HL-60 (cell line): ENCODE data around the gene RUNX3.

Experiments
- DNase-seq, 2 experiments: peaks; one replicate each; pipeline ENCODE4 v3.0.0-alpha.2; 2010 to 2020; ENCODE audit warnings: low read depth in 1 of 2, low spot score in 1 of 2
- H3K27ac ChIP-seq: fragments of 250-450 bp; sonication (Bioruptor Pico); replicated peaks from 2 replicates; pipeline ENCODE4 v1.5.1; 2020; ENCODE audit warnings: mild to moderate bottlenecking, moderate library complexity
- H3K27me3 ChIP-seq: fragments of 250-450 bp; sonication (Bioruptor Pico); 2 replicates; pipeline ENCODE4 v1.5.1; 2021; ENCODE audit warnings: mild to moderate bottlenecking, moderate library complexity; ENCODE audit not compliant: insufficient read depth, poor library complexity, severe bottlenecking
- H3K4me3 ChIP-seq: replicated peaks from 2 replicates; pipeline ENCODE4 v1.5.1; 2011; ENCODE audit warnings: mild to moderate bottlenecking, control low read depth, low read length; ENCODE audit not compliant: insufficient read depth
- GABPA ChIP-seq: IDR thresholded peaks from 2 replicates; pipeline ENCODE4 v1.6.1; 2012; ENCODE audit warnings: low read depth
- POLR2AphosphoS5 ChIP-seq: IDR thresholded peaks from 2 replicates; pipeline ENCODE4 v1.6.1; 2012; ENCODE audit warnings: low read depth
- SPI1 ChIP-seq: IDR thresholded peaks from 2 replicates; pipeline ENCODE4 v1.6.1; 2012; ENCODE audit warnings: low read depth, mild to moderate bottlenecking, borderline replicate concordance
- TF ChIP-seq, protein P1 (sequence below): IDR thresholded peaks from one replicate; pipeline ENCODE4 v1.5.1; 2011; ENCODE audit warnings: low read length, control low read depth, inconsistent platforms; ENCODE audit not compliant: insufficient read depth
- TF ChIP-seq, protein P2 (sequence below): IDR thresholded peaks from 2 replicates; pipeline ENCODE4 v1.6.1; 2012; ENCODE audit warnings: low read depth; ENCODE audit not compliant: insufficient replicate concordance

RUNX3 gene

DNA sequence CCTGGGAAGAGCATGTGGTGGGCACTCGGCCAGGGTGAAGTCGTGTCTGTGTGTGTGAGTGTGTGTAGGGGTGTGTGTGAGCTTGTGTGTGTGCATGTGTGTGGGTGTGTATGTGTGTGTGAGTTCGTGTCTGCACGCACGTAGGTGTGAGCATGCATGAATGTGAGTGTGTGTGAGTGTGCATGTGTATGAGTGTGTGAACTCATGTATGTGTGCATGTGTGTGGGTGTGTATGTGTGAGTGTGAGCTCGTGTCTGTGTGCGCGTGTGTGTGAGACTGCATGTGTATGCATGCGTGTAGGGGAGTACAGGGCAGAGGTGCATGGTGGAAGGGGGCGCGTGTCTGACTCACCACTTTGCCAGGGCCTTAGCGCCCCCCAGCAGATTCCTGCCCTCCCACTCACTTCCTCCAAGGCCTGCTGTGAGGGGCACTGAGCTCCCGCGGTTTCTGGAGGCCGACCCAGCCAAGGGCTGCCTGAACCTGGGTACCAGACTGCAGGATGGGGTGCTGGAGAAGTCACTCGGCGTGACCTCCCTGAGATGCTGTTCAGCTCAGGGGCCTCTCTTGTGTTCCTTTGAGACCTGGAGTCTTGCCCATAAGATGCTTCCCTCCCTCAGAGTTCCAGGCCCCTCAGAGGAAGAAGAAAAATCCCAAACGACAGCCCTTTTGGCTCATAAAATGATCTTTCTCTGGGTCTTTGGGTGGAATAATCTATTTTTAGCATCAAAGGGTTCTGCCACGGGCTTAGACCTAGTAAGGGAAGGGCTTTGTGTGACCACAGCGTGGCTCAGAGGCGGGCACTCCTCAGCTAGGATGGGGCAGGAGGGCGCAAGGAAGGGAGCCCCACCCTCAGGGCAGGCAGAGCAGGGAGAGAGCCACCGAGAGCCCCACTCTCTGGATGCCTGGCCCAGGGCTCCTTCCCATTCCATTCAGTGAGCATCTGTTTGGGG is 41.1 kb upstream of the RUNX3 start:
- Histone ChIP-seq H3K4me3 (no peak overlapping the region), H3K27ac (no peak overlapping the region), H3K27me3 (no peaks in the 10 kb centered on the region)
- no peak for DNase-seq
- TF ChIP-seq POLR2AphosphoS5 (no peak), SPI1 (no peak), GABPA (no peak)
- TF ChIP-seq, protein P1, sequence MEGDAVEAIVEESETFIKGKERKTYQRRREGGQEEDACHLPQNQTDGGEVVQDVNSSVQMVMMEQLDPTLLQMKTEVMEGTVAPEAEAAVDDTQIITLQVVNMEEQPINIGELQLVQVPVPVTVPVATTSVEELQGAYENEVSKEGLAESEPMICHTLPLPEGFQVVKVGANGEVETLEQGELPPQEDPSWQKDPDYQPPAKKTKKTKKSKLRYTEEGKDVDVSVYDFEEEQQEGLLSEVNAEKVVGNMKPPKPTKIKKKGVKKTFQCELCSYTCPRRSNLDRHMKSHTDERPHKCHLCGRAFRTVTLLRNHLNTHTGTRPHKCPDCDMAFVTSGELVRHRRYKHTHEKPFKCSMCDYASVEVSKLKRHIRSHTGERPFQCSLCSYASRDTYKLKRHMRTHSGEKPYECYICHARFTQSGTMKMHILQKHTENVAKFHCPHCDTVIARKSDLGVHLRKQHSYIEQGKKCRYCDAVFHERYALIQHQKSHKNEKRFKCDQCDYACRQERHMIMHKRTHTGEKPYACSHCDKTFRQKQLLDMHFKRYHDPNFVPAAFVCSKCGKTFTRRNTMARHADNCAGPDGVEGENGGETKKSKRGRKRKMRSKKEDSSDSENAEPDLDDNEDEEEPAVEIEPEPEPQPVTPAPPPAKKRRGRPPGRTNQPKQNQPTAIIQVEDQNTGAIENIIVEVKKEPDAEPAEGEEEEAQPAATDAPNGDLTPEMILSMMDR: no peak
- TF ChIP-seq, protein P2, sequence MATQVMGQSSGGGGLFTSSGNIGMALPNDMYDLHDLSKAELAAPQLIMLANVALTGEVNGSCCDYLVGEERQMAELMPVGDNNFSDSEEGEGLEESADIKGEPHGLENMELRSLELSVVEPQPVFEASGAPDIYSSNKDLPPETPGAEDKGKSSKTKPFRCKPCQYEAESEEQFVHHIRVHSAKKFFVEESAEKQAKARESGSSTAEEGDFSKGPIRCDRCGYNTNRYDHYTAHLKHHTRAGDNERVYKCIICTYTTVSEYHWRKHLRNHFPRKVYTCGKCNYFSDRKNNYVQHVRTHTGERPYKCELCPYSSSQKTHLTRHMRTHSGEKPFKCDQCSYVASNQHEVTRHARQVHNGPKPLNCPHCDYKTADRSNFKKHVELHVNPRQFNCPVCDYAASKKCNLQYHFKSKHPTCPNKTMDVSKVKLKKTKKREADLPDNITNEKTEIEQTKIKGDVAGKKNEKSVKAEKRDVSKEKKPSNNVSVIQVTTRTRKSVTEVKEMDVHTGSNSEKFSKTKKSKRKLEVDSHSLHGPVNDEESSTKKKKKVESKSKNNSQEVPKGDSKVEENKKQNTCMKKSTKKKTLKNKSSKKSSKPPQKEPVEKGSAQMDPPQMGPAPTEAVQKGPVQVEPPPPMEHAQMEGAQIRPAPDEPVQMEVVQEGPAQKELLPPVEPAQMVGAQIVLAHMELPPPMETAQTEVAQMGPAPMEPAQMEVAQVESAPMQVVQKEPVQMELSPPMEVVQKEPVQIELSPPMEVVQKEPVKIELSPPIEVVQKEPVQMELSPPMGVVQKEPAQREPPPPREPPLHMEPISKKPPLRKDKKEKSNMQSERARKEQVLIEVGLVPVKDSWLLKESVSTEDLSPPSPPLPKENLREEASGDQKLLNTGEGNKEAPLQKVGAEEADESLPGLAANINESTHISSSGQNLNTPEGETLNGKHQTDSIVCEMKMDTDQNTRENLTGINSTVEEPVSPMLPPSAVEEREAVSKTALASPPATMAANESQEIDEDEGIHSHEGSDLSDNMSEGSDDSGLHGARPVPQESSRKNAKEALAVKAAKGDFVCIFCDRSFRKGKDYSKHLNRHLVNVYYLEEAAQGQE: no peak

DNA sequence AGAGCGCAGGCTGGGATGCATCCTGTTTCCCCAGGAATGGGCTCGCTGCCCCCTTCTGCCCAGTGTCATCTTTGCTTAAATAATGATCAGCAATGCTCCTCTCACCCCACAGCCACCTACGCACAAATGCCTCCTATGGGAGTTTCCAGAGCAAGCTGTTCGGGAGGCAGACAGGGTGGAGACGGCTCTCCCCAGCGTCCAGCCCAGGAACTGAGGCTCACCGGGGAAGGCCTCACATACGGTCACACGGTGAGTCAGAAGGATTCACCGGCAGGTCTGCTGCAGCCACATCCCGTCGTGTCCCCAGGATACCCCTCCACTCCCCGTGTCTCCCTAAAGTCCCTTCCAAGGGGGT is 40.3 kb upstream of the RUNX3 start:
- no peak for DNase-seq
- Histone ChIP-seq H3K27ac (no peak overlapping the region), H3K27me3 (no peaks in the 10 kb centered on the region), H3K4me3 (no peak overlapping the region)
- TF ChIP-seq GABPA: no peak
- TF ChIP-seq POLR2AphosphoS5: no peak
- no peak for TF ChIP-seq SPI1
- TF ChIP-seq, protein P1: no peak

DNA sequence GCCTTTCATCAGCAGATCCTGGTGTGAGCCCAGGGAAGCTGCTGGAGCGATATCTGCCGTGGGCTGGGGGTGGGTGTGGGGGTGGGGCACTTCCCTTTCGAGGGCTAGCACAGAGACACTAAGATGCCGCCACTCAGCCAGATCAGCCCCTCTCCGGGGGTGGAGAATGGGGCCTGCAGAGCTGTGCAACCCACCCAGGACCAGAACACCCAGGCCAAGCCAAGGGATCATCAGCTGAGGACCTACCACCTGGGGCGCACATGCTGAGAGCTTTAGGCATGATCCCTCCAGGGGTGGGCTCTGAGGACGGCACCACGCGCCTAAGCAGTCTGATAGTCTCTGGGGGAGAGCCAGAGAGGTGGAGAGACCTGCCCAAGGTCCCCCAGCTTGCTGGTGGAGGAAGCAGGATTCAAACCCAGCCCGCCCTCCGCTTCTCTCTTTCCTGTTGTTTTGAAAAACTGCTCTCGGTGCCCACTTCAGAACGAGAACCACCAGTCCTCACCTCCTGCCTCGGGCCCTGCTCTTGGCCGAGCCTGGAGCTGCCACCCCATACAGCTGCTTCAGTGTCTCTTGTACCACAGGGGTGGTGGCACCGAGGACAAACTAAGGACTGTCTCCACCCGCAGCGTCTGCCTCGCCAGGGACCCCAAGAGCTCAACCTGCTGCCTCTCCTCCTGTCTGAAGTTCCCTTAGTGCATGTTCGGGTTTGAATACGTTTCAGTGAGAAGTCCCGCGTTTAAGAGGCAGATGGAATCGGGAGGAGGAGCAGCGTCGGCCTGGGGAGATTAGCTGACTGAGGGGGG is 39.7 kb upstream of the RUNX3 start:
- Histone ChIP-seq H3K27me3 (no peaks in the 10 kb centered on the region), H3K27ac (no peak overlapping the region), H3K4me3 (no peak overlapping the region)
- TF ChIP-seq POLR2AphosphoS5: no peak
- TF ChIP-seq GABPA: no peak
- TF ChIP-seq, protein P2: no peak
- TF ChIP-seq, protein P1: no peak
- no peak for TF ChIP-seq SPI1
- no peak for DNase-seq
